ENCODE results near the gene SLC16A3. TPM values are rescaled to one million over a fixed set of nuclear protein-coding genes. Genes with fewer than 3 reads are reported as not detected.

SLC16A3 gene
- total RNA-seq, 6 experiments from 2014 or later, result 4.1 to 34.0 (median 7.3) TPM

- intact Hi-C loops (cut with DNase I), result no loop called here
- WGBS (ENCODE audit: insufficient coverage, low coverage, low lambda C conversion rate, missing lambda C conversion rate), result 87% methylated on average over 13 of the region's 54 CpGs
- Histone ChIP-seq H3K4me3 (no peak overlapping the region), H3K27ac (no peak overlapping the region), H3K4me1 (no peaks in the 10 kb centered on the region), H3K27me3 (no peaks in the 10 kb centered on the region), H3K36me3 (peaks cover 39 to 95% (median 66%) of the 10 kb centered on the region in 4 donors), H3K9me3 (no peaks in the 10 kb centered on the region)
- DNase-seq, result peak in 1 of 3 donors; percentile 23
- ATAC-seq, result no peak
- TF ChIP-seq POLR2A (IDR thresholded peaks at IDR 0.05) (no peak), CTCF (IDR thresholded peaks at IDR 0.05) (no peak)
Observed at GRCh38 chr17:82248815-82249674, 20.2 kb downstream of the SLC16A3 start.

GRCh38 chr17:82249896-82250581 lies 21.2 kb downstream of the SLC16A3 start:
- no peaks in the 10 kb centered on the region for H3K9me3 ChIP-seq
- DNase-seq, result peak in 1 of 3 donors; percentile 48
- intact Hi-C loops (cut with DNase I), result no loop called here
- ATAC-seq, result no peak
- TF ChIP-seq POLR2A (IDR thresholded peaks at IDR 0.05), result no peak
- no peak for TF ChIP-seq CTCF (IDR thresholded peaks at IDR 0.05)
- no peaks in the 10 kb centered on the region for H3K4me1 ChIP-seq
- H3K27ac ChIP-seq, result no peak overlapping the region
- no peaks in the 10 kb centered on the region for H3K27me3 ChIP-seq
- no peak overlapping the region for H3K4me3 ChIP-seq
- WGBS (ENCODE audit: insufficient coverage, low coverage, low lambda C conversion rate, missing lambda C conversion rate), result 100% methylated on average over 1 of the region's 33 CpGs
- H3K36me3 ChIP-seq, result peaks cover 40 to 85% (median 62%) of the 10 kb centered on the region in 4 donors

- Histone ChIP-seq H3K36me3 (peaks cover 38 to 84% (median 61%) of the 10 kb centered on the region in 4 donors), H3K4me3 (no peak overlapping the region), H3K4me1 (no peaks in the 10 kb centered on the region), H3K9me3 (no peaks in the 10 kb centered on the region), H3K27ac (no peak overlapping the region), H3K27me3 (no peaks in the 10 kb centered on the region)
- DNase-seq (peak in 2 of 3 donors; percentile 15 to 37), ATAC-seq (no peak)
- WGBS (ENCODE audit: insufficient coverage, low coverage, low lambda C conversion rate, missing lambda C conversion rate), result 91% methylated on average over 16 of the region's 25 CpGs
- no peak for TF ChIP-seq POLR2A (IDR thresholded peaks at IDR 0.05)
- no peak for TF ChIP-seq CTCF (IDR thresholded peaks at IDR 0.05)
- intact Hi-C loops (cut with DNase I), result no loop called here
Observed at GRCh38 chr17:82250868-82251500, 22.1 kb downstream of the SLC16A3 start.

- Histone ChIP-seq H3K4me3 (no peak overlapping the region), H3K9me3 (no peaks in the 10 kb centered on the region), H3K4me1 (no peaks in the 10 kb centered on the region), H3K36me3 (peaks cover 37 to 82% (median 52%) of the 10 kb centered on the region in 4 donors), H3K27me3 (no peaks in the 10 kb centered on the region), H3K27ac (no peak overlapping the region)
- DNase-seq (no peak), ATAC-seq (no peak)
- TF ChIP-seq POLR2A (IDR thresholded peaks at IDR 0.05), result no peak
- TF ChIP-seq CTCF (IDR thresholded peaks at IDR 0.05), result no peak
- WGBS (ENCODE audit: insufficient coverage, low coverage, low lambda C conversion rate, missing lambda C conversion rate), result 80% methylated on average over 1 of the region's 28 CpGs
- intact Hi-C loops (cut with DNase I), result no loop called here
Observed at GRCh38 chr17:82252511-82253178, 23.8 kb downstream of the SLC16A3 start.
